MG63 (cell line): Measurements from ENCODE around the gene NUB1. TPM values are rescaled to one million over a fixed set of nuclear protein-coding genes. Genes with fewer than 3 reads are reported as not detected.

ENCODE experiments used
- total RNA-seq: library from RNA; depleted of rRNA; stranded (reverse); fragments of >200 nt; shearing (Covaris generic); gene quantifications from 2 replicates; pipeline ENCODE4 v1.2.3, GENCODE V29; 2014; ENCODE audit warnings: low replicate concordance; rRNA removed

Gene NUB1
- total RNA-seq, 1 experiment from 2014 or later = 23.1 TPM

Other genes starting within 250 kb of the NUB1 start
- not detected in 2 replicates for gene GBX1, start 174.1 kb upstream of the NUB1 start, total RNA-seq
- not detected in 2 replicates for gene ASB10, start 154.6 kb upstream of the NUB1 start, total RNA-seq
- gene H2BK1, start 131.3 kb upstream of the NUB1 start, total RNA-seq = not detected in 2 replicates
- 48.4 and 75.0 TPM in 2 replicates for gene ABCF2, start 114.6 kb upstream of the NUB1 start, total RNA-seq
- gene CHPF2, start 109.3 kb upstream of the NUB1 start, total RNA-seq = 15.4 and 26.5 TPM in 2 replicates
- gene SMARCD3, start 93.1 kb upstream of the NUB1 start, total RNA-seq = 12.0 and 14.2 TPM in 2 replicates
- not detected in 2 replicates for gene WDR86, start 68.2 kb downstream of the NUB1 start, total RNA-seq
- gene CRYGN, start 98.3 kb downstream of the NUB1 start, total RNA-seq = not detected in 2 replicates
- 84.5 and 139 TPM in 2 replicates for gene RHEB, start 178.1 kb downstream of the NUB1 start, total RNA-seq